ENCODE data around the gene SLC7A10. TPM values are rescaled to one million over a fixed set of nuclear protein-coding genes. Genes with fewer than 3 reads are reported as not detected.

The SLC7A10 gene
- total RNA-seq, 1 experiment from 2014 or later: not detected

DNA sequence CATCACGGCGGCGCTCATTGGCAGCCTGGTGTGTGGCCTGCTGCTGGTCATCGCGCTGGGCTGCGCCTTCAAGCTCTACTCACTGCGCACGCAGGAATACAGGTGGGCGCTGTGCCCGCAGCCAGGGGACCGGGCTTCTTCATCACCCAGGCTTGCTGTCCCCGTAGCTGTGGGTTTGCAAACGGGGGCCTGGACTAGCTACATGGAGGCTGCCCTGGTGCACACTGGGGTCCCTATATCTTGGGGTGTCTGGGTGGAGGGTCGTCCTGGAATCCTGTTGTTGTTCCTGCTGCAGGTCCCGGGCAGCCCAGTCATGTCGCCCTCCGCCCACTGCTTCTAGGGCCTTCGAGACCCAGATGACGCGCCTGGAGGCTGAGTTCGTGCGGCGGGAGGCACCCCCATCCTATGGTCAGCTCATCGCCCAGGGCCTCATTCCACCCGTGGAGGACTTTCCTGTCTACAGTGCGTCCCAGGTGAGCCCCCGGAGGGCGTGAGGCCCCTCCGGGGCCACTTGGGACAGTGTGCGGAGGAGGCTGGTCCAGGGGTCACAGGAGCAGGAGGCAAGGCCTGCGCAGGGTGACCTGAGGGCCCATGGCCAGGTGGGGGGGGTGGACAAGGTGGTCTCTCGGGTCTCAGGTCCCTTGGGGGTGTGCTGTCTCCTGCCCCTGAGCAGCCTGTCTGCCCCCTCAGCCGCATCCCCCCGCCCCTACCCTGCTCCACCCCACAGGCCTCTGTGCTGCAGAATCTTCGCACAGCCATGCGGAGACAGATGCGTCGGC, 19.2 kb downstream of the SLC7A10 start:
- Histone ChIP-seq H3K9me3 (no peaks in the 10 kb centered on the region), H3K4me1 (no peaks in the 10 kb centered on the region), H3K4me3 (ENCODE audit: low read depth, low read length) (no peak overlapping the region), H3K36me3 (ENCODE audit: control insufficient read depth, insufficient read depth, low read length) (no peaks in the 10 kb centered on the region; the same call in 1 of the 2 replicates), H3K27me3 (replicated peaks; ENCODE audit: control insufficient read depth, insufficient read depth, low read length) (no peaks in the 10 kb centered on the region)
- ChIA-PET CTCF (no interaction called here), POLR2A (no interaction called here)
- Mint-ChIP-seq H3K4me1 (ENCODE audit: low read depth, unreplicated experiment) (no peaks in the 10 kb centered on the region), H3K27ac (ENCODE audit: unreplicated experiment) (no peak overlapping the region), H3K36me3 (ENCODE audit: insufficient read depth, unreplicated experiment) (no peaks in the 10 kb centered on the region), H3K4me3 (ENCODE audit: unreplicated experiment) (no peak overlapping the region), H3K9me3 (ENCODE audit: unreplicated experiment) (no peaks in the 10 kb centered on the region), H3K27me3 (ENCODE audit: insufficient read depth, unreplicated experiment) (no peaks in the 10 kb centered on the region)
- intact Hi-C loops (cut with micrococcal nuclease; ENCODE audit: unreplicated experiment): no loop called here
- BruUV-seq (replicated peaks): no TSS peak
- TF ChIP-seq, protein P1, sequence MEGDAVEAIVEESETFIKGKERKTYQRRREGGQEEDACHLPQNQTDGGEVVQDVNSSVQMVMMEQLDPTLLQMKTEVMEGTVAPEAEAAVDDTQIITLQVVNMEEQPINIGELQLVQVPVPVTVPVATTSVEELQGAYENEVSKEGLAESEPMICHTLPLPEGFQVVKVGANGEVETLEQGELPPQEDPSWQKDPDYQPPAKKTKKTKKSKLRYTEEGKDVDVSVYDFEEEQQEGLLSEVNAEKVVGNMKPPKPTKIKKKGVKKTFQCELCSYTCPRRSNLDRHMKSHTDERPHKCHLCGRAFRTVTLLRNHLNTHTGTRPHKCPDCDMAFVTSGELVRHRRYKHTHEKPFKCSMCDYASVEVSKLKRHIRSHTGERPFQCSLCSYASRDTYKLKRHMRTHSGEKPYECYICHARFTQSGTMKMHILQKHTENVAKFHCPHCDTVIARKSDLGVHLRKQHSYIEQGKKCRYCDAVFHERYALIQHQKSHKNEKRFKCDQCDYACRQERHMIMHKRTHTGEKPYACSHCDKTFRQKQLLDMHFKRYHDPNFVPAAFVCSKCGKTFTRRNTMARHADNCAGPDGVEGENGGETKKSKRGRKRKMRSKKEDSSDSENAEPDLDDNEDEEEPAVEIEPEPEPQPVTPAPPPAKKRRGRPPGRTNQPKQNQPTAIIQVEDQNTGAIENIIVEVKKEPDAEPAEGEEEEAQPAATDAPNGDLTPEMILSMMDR (IDR thresholded peaks at IDR 0.05; ENCODE audit: insufficient read depth in 1 of 2, low read depth in 1 of 2, low read length in 1 of 2, severe bottlenecking in 1 of 2, unreplicated experiment in 1 of 2): no peak
- DNase-seq: no peak

DNA sequence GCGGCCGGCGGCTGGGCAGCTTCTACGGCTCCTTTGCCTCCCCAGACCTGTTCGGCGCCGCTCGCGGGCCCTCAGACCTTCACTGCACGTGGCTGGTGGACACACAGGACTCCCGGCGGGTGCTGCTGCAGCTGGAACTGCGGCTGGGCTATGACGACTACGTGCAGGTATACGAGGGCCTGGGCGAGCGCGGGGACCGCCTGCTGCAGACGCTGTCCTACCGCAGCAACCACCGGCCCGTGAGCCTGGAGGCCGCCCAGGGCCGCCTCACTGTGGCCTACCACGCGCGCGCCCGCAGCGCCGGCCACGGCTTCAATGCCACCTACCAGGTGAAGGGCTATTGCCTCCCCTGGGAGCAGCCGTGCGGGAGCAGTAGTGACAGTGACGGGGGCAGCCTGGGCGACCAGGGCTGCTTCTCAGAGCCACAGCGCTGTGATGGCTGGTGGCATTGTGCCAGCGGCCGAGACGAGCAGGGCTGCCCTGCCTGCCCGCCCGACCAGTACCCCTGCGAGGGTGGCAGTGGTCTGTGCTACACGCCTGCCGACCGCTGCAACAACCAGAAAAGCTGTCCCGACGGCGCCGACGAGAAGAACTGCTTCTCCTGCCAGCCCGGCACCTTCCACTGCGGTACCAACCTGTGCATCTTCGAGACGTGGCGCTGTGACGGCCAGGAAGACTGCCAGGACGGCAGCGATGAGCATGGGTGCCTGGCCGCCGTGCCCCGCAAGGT, 20.0 kb downstream of the SLC7A10 start:
- DNase-seq: no peak
- H3K27ac Mint-ChIP-seq (ENCODE audit: unreplicated experiment): no peak overlapping the region
- H3K4me3 Mint-ChIP-seq (ENCODE audit: unreplicated experiment): no peak overlapping the region
- no peaks in the 10 kb centered on the region; the same call in 1 of the 2 replicates for H3K36me3 ChIP-seq (ENCODE audit: control insufficient read depth, insufficient read depth, low read length)
- no peaks in the 10 kb centered on the region for H3K9me3 ChIP-seq
- no peaks in the 10 kb centered on the region for H3K27me3 ChIP-seq (replicated peaks; ENCODE audit: control insufficient read depth, insufficient read depth, low read length)
- no TSS peak for BruUV-seq (replicated peaks)
- intact Hi-C loops (cut with micrococcal nuclease; ENCODE audit: unreplicated experiment): no loop called here
- no peaks in the 10 kb centered on the region for H3K27me3 Mint-ChIP-seq (ENCODE audit: insufficient read depth, unreplicated experiment)
- no peaks in the 10 kb centered on the region for H3K9me3 Mint-ChIP-seq (ENCODE audit: unreplicated experiment)
- no peaks in the 10 kb centered on the region for H3K4me1 Mint-ChIP-seq (ENCODE audit: low read depth, unreplicated experiment)
- H3K36me3 Mint-ChIP-seq (ENCODE audit: insufficient read depth, unreplicated experiment): no peaks in the 10 kb centered on the region
- no peaks in the 10 kb centered on the region for H3K4me1 ChIP-seq
- POLR2A ChIA-PET: no interaction called here
- TF ChIP-seq, protein P1 (IDR thresholded peaks at IDR 0.05; ENCODE audit: insufficient read depth in 1 of 2, low read depth in 1 of 2, low read length in 1 of 2, severe bottlenecking in 1 of 2, unreplicated experiment in 1 of 2): no peak
- CTCF ChIA-PET: no interaction called here
- H3K4me3 ChIP-seq (ENCODE audit: low read depth, low read length): no peak overlapping the region

DNA sequence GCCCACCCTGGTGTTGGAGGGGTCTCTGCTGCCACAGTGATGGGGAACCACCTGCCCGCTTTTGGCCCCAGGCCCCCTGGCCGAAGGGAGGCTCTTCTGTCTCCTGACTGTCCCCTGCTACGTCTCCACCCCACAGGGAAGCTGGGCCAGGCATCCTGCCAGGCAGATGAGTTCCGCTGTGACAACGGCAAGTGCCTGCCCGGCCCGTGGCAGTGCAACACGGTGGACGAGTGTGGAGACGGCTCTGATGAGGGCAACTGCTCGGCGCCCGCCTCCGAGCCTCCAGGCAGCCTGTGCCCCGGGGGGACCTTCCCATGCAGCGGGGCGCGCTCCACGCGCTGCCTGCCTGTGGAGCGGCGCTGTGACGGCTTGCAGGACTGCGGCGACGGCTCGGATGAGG, 20.5 kb downstream of the SLC7A10 start:
- no peak for DNase-seq
- Mint-ChIP-seq H3K27ac (ENCODE audit: unreplicated experiment) (no peak overlapping the region), H3K9me3 (ENCODE audit: unreplicated experiment) (no peaks in the 10 kb centered on the region), H3K27me3 (ENCODE audit: insufficient read depth, unreplicated experiment) (no peaks in the 10 kb centered on the region), H3K4me1 (ENCODE audit: low read depth, unreplicated experiment) (no peaks in the 10 kb centered on the region), H3K4me3 (ENCODE audit: unreplicated experiment) (no peak overlapping the region), H3K36me3 (ENCODE audit: insufficient read depth, unreplicated experiment) (no peaks in the 10 kb centered on the region)
- H3K4me3 ChIP-seq (ENCODE audit: low read depth, low read length): no peak overlapping the region
- BruUV-seq (replicated peaks): no TSS peak
- intact Hi-C loops (cut with micrococcal nuclease; ENCODE audit: unreplicated experiment): no loop called here
- H3K27me3 ChIP-seq (replicated peaks; ENCODE audit: control insufficient read depth, insufficient read depth, low read length): no peaks in the 10 kb centered on the region
- no peaks in the 10 kb centered on the region; the same call in 1 of the 2 replicates for H3K36me3 ChIP-seq (ENCODE audit: control insufficient read depth, insufficient read depth, low read length)
- CTCF ChIA-PET: no interaction called here
- TF ChIP-seq, protein P1 (IDR thresholded peaks at IDR 0.05; ENCODE audit: insufficient read depth in 1 of 2, low read depth in 1 of 2, low read length in 1 of 2, severe bottlenecking in 1 of 2, unreplicated experiment in 1 of 2): no peak
- no peaks in the 10 kb centered on the region for H3K9me3 ChIP-seq
- POLR2A ChIA-PET: no interaction called here
- H3K4me1 ChIP-seq: no peaks in the 10 kb centered on the region

Data from Caco-2 (cell line).